CD14-positive monocyte (primary cell): ENCODE measurements around the gene ZDHHC8. TPM values are rescaled to one million over a fixed set of nuclear protein-coding genes. Genes with fewer than 3 reads are reported as not detected.

Experiments
- DNase-seq, 3 donors: peaks; one replicate each; pipeline ENCODE4 v3.0.0-alpha.2; 2011 to 2022
- H2AFZ ChIP-seq: 2 replicates; pipeline ENCODE4 v1.6.0; 2012; ENCODE audit warnings: mild to moderate bottlenecking, low read depth, low read length, inconsistent platforms; ENCODE audit not compliant: insufficient read depth, poor library complexity, severe bottlenecking
- H3K27ac ChIP-seq, 2 donors: 1 replicate in 1 of 2; 2 replicates in 1 of 2; pipeline ENCODE4 v1.5.1; 2012 to 2013; ENCODE audit warnings: low read length in 2 of 2, control low read depth in 1 of 2, inconsistent platforms in 1 of 2, low read depth in 1 of 2, mild to moderate bottlenecking in 1 of 2
- H3K27me3 ChIP-seq, 2 donors: one replicate each; pipeline versions ENCODE4 v1.6.0 to v1.6.1; 2011 to 2013; ENCODE audit warnings: low read length in 2 of 2; ENCODE audit not compliant: control insufficient read depth in 2 of 2, insufficient read depth in 2 of 2
- H3K36me3 ChIP-seq, 2 donors: replicated peaks in 1 of 2; 1 replicate in 1 of 2; 2 replicates in 1 of 2; pipeline versions ENCODE4 v1.5.1 to v1.6.1; 2012 to 2013; ENCODE audit warnings: low read length in 2 of 2, control low read depth in 1 of 2, inconsistent platforms in 1 of 2, mild to moderate bottlenecking in 1 of 2; ENCODE audit not compliant: insufficient read depth in 2 of 2, control insufficient read depth in 1 of 2
- H3K4me1 ChIP-seq, 2 donors: 1 replicate in 1 of 2; 2 replicates in 1 of 2; pipeline versions ENCODE4 v1.5.1 to v1.6.1; 2012 to 2013; ENCODE audit warnings: low read length in 2 of 2, control low read depth in 1 of 2, inconsistent platforms in 1 of 2, mild to moderate bottlenecking in 1 of 2, moderate library complexity in 1 of 2; ENCODE audit not compliant: insufficient read depth in 2 of 2, control insufficient read depth in 1 of 2
- H3K4me2 ChIP-seq: replicated peaks from 2 replicates; pipeline ENCODE3; 2012; ENCODE audit warnings: low read length, moderate library complexity, mild to moderate bottlenecking; ENCODE audit not compliant: poor library complexity, severe bottlenecking; ENCODE audit errors: extremely low read depth
- H3K4me3 ChIP-seq, 3 experiments: fragments of 200-600 bp in 1 of 3; sonication (generic) in 1 of 3; replicated peaks in 1 of 3; 1 replicate in 2 of 3; 2 replicates in 1 of 3; pipeline ENCODE4 v1.5.1; 2011 to 2013; ENCODE audit warnings: low read length in 3 of 3, mild to moderate bottlenecking in 3 of 3, control low read depth in 2 of 3, low read depth in 2 of 3, inconsistent platforms in 1 of 3, moderate library complexity in 1 of 3
- H3K79me2 ChIP-seq: 2 replicates; pipeline ENCODE4 v1.6.0; 2012; ENCODE audit warnings: mild to moderate bottlenecking, control low read depth, inconsistent platforms, low read length, moderate library complexity; ENCODE audit not compliant: insufficient read depth
- H3K9ac ChIP-seq: 2 replicates; pipeline ENCODE4 v1.6.0; 2017; ENCODE audit warnings: low read length, mild to moderate bottlenecking; ENCODE audit not compliant: insufficient read depth, poor library complexity, severe bottlenecking
- H3K9me3 ChIP-seq, 2 donors: replicated peaks in 1 of 2; 1 replicate in 1 of 2; 2 replicates in 1 of 2; pipeline versions ENCODE4 v1.5.1 to v1.6.1; 2012 to 2013; ENCODE audit warnings: low read length in 2 of 2, control low read depth in 1 of 2; ENCODE audit not compliant: control insufficient read depth in 1 of 2, insufficient read depth in 1 of 2
- H4K20me1 ChIP-seq: 2 replicates; pipeline ENCODE4 v1.6.0; 2012; ENCODE audit warnings: mild to moderate bottlenecking, low read length, control low read depth, moderate library complexity; ENCODE audit not compliant: insufficient read depth
- H3K27ac Mint-ChIP-seq, 7 donors: one replicate each; pipeline ENCODE4 v1.8.0; 2020; ENCODE audit warnings: mild to moderate bottlenecking in 7 of 7, mixed read lengths in 7 of 7, moderate library complexity in 6 of 7, inconsistent platforms in 2 of 7
- H3K27me3 Mint-ChIP-seq, 3 donors: one replicate each; pipeline ENCODE4 v1.8.0; 2021 to 2022; ENCODE audit warnings: low read depth in 3 of 3, mild to moderate bottlenecking in 3 of 3, mixed read lengths in 3 of 3, moderate library complexity in 3 of 3, inconsistent platforms in 1 of 3
- H3K36me3 Mint-ChIP-seq, 2 donors: one replicate each; pipeline ENCODE4 v1.8.0; 2020; ENCODE audit warnings: mixed read lengths in 2 of 2, inconsistent platforms in 1 of 2, mild to moderate bottlenecking in 1 of 2
- H3K4me1 Mint-ChIP-seq: one replicate; pipeline ENCODE4 v1.8.0; 2020; ENCODE audit warnings: mild to moderate bottlenecking, mixed read lengths
- H3K4me3 Mint-ChIP-seq, 2 donors: one replicate each; pipeline ENCODE4 v1.8.0; 2020; ENCODE audit warnings: mild to moderate bottlenecking in 2 of 2, mixed read lengths in 2 of 2, moderate library complexity in 1 of 2
- H3K9me3 Mint-ChIP-seq, 7 donors: one replicate each; pipeline ENCODE4 v1.8.0; 2020 to 2022; ENCODE audit warnings: mixed read lengths in 7 of 7, mild to moderate bottlenecking in 6 of 7, moderate library complexity in 6 of 7, inconsistent platforms in 2 of 7
- WGBS: methylation state at CpG from one replicate; pipeline ENCODE4 v1.1.5; 2013; ENCODE audit warnings: missing lambda C conversion rate; ENCODE audit not compliant: insufficient coverage; 5-methylcytosine and 5-hydroxymethylcytosine counted together
- intact Hi-C, 2 donors: fragments of 100-400 bp; cut with micrococcal nuclease; formaldehyde crosslinking; loops; one replicate each; pipeline versions ENCODE4 v1.15.0 to v1.15.1; 2023
- polyA plus RNA-seq, 3 donors: library from polyadenylated mRNA; depleted of rRNA in 1 of 3; unstranded in 2 of 3; stranded (reverse) in 1 of 3; fragments of 300-500 nt in 2 of 3; fragments of >200 nt in 1 of 3; fragmentation: Illumina TruSeq in 2 of 3; gene quantifications; 1 replicate in 2 of 3; 2 replicates in 1 of 3; pipeline ENCODE4 v1.2.3, GENCODE V29; 2012 to 2021
- TF ChIP-seq, protein P1 (sequence below): fragments of 200-600 bp; IDR thresholded peaks from one replicate; pipeline ENCODE4 v1.8.0; 2022; ENCODE audit warnings: antibody characterized with exemption, mild to moderate bottlenecking

ZDHHC8 gene
- polyA plus RNA-seq, 3 donors, result 0.73 to 76.3 (median 1.1) TPM

DNA sequence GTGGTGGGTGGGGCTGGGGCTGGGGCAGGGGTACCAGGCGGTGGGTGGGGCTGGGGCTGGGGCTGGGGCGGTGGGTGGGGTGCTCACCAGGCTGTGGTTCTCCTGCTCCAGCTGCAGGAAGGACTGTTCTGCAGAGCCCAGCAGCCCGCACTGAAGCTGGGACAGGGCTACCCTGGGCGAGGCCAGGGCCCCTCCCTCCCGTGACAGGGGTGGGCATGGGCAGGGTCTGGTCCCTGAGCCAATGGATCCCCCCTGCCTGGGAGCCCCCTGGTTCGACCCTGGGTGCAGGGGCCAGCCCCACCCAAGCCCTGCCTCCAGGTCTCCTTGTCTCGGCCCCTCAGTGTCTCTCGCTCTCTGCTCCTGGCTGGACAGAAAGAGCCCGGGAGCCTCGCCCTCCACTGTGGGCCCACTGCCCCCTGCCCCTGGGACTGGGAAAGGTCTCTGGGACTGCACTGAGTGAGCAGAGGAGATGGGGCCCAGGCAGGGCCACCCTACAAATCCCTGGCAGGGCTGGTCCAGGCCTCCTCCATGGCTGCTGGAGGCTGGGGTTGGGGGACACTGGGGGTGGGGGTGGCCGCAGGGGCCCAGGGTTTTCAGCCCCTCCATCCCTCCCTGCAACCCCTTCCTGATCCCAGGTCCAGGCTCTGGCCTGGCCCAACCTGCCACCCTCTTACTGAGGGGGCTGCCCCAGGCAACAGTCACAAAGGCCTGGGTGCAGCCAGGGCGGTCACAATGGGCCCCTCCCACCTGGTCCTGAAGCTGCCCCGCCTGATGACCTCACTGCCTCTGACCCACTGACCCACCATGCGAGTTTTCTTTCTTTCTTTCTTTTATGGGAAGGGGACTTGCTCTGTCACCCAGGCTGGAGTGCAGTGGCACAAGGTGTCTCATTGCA, 19.0 kb downstream of the ZDHHC8 start, which contains the start of gene CCDC188:
TSS of gene CCDC188 (minus strand) at position 675 of the 895 bp plus-strand sequence. CDS start at position 606, 69 bp downstream.
- no peak within 1 kb of the TSS for H3K9ac ChIP-seq
- intact Hi-C loops, result no loop called here
- TF ChIP-seq, protein P1, sequence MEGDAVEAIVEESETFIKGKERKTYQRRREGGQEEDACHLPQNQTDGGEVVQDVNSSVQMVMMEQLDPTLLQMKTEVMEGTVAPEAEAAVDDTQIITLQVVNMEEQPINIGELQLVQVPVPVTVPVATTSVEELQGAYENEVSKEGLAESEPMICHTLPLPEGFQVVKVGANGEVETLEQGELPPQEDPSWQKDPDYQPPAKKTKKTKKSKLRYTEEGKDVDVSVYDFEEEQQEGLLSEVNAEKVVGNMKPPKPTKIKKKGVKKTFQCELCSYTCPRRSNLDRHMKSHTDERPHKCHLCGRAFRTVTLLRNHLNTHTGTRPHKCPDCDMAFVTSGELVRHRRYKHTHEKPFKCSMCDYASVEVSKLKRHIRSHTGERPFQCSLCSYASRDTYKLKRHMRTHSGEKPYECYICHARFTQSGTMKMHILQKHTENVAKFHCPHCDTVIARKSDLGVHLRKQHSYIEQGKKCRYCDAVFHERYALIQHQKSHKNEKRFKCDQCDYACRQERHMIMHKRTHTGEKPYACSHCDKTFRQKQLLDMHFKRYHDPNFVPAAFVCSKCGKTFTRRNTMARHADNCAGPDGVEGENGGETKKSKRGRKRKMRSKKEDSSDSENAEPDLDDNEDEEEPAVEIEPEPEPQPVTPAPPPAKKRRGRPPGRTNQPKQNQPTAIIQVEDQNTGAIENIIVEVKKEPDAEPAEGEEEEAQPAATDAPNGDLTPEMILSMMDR, result no peak
- no peak within 1 kb of the TSS for H3K27ac ChIP-seq
- no peaks in the 10 kb centered on the region for H3K9me3 Mint-ChIP-seq
- no peak within 1 kb of the TSS for H3K4me2 ChIP-seq
- H3K27ac Mint-ChIP-seq, result peak within 1 kb of the TSS in 1 of 7 donors; percentile 41
- no peaks in the 10 kb centered on the region for H3K9me3 ChIP-seq
- no peaks in the 10 kb centered on the region for H3K79me2 ChIP-seq
- WGBS, result 60% methylated on average over 6 of the region's 14 CpGs
- H3K27me3 Mint-ChIP-seq, result peaks cover 0 to 5% (median 1%) of the 10 kb centered on the region in 3 donors
- H3K4me1 Mint-ChIP-seq, result no peaks in the 10 kb centered on the region
- H3K36me3 Mint-ChIP-seq, result no peaks in the 10 kb centered on the region
- H3K4me3 ChIP-seq, result no peak within 1 kb of the TSS
- H3K36me3 ChIP-seq, result no peaks in the 10 kb centered on the region
- H4K20me1 ChIP-seq, result no peaks in the 10 kb centered on the region
- peaks cover 3 to 8% of the 10 kb centered on the region in 2 donors for H3K4me1 ChIP-seq
- H3K4me3 Mint-ChIP-seq, result no peak within 1 kb of the TSS
- no peak for DNase-seq
- no peak within 1 kb of the TSS for H2AFZ ChIP-seq
- no peaks in the 10 kb centered on the region for H3K27me3 ChIP-seq

DNA sequence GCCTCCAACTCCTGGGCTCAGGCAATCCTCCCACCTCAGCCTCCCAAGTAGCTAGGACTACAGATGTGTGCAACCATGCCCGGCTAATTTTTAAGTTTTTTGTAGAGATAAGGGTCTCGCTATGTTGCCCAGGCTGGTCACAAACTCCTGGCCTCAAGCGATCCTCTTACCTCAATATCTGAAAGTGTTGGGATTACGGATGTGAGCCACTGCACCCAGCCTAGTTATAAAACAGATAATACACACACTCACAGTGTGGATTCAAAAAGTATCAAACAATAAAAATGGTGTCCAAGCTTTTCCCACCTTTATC, 19.6 kb downstream of the ZDHHC8 start:
- Histone ChIP-seq H3K27me3 (no peaks in the 10 kb centered on the region), H3K79me2 (no peaks in the 10 kb centered on the region), H3K27ac (no peak overlapping the region), H3K36me3 (no peaks in the 10 kb centered on the region), H3K9me3 (no peaks in the 10 kb centered on the region), H4K20me1 (no peaks in the 10 kb centered on the region), H3K9ac (no peak overlapping the region), H3K4me3 (no peak overlapping the region), H3K4me2 (no peak overlapping the region), H2AFZ (no peak overlapping the region), H3K4me1 (peaks cover 3 to 8% of the 10 kb centered on the region in 2 donors)
- no peaks in the 10 kb centered on the region for H3K4me1 Mint-ChIP-seq
- WGBS, result 100% methylated on average over 1 of the region's 4 CpGs
- peaks cover 0 to 5% (median 4%) of the 10 kb centered on the region in 3 donors for H3K27me3 Mint-ChIP-seq
- TF ChIP-seq, protein P1, result no peak
- intact Hi-C loops, result no loop called here
- no peak overlapping the region for H3K4me3 Mint-ChIP-seq
- H3K9me3 Mint-ChIP-seq, result no peaks in the 10 kb centered on the region
- DNase-seq, result no peak
- no peaks in the 10 kb centered on the region for H3K36me3 Mint-ChIP-seq
- H3K27ac Mint-ChIP-seq, result peak overlapping the region in 1 of 7 donors; percentile 41
